ENCODE measurements around the gene NTSR2.

DNA sequence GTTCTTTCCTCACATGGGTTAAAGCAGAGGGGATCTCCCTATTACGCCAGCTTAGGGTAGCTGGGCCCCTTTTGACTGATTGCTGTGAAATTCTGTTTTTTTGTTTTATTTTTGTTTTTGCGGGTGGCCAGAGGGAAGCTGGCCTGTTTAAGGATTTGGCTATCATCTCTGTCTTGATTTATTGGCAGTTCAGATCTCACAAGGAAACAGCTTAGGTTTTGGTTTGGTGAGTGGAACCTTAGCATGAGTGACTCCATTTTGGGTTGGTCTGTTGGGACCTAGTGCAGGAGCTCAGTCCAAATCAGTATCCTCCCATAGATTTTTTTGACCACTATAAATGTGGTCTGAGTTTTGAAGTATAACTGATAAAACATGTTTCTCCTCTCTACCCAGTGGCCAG, 25.6 kb upstream of the NTSR2 start:
- TF ChIP-seq CTCF (conservative IDR thresholded peaks at IDR 0.05; ENCODE audit: low read depth in 2 of 2) (no peak), ETS1 (IDR thresholded peaks at IDR 0.05) (no peak)
